ENCODE measurements around the gene ANKRD13C.

The ANKRD13C gene

GRCh38 chr1:70277875-70278274, 76.6 kb downstream of the ANKRD13C start:
- H3K36me3 ChIP-seq: peaks cover 73% of the 10 kb centered on the region
- H3K27me3 ChIP-seq: no peaks in the 10 kb centered on the region
- no peaks in the 10 kb centered on the region for H4K20me1 ChIP-seq
- no peak overlapping the region for H3K27ac ChIP-seq
- TF ChIP-seq Cebpa-rat (IDR thresholded peaks at IDR 0.05): no peak
- no peak overlapping the region for H3K4me2 ChIP-seq
- no peaks in the 10 kb centered on the region for H3K4me1 ChIP-seq
- no peak overlapping the region for H3K9ac ChIP-seq
- no peak overlapping the region for H3K4me3 ChIP-seq
- H3K9me3 ChIP-seq: no peaks in the 10 kb centered on the region

- Histone ChIP-seq H3K4me2 (no peak overlapping the region), H3K36me3 (peaks cover 41% of the 10 kb centered on the region), H3K9me3 (0 out of 2 replicates have a peak, but pooled peaks cover 9% of the 10 kb centered on the region), H4K20me1 (no peaks in the 10 kb centered on the region), H3K4me1 (no peaks in the 10 kb centered on the region), H3K9ac (no peak overlapping the region), H3K4me3 (no peak overlapping the region), H3K27me3 (no peaks in the 10 kb centered on the region), H3K27ac (no peak overlapping the region)
- no peak for TF ChIP-seq Cebpa-rat (IDR thresholded peaks at IDR 0.05)
Measured at GRCh38 chr1:70265946-70266345, 88.6 kb downstream of the ANKRD13C start.

GRCh38 chr1:70264839-70265238, 89.7 kb downstream of the ANKRD13C start:
- Histone ChIP-seq H3K4me2 (no peak overlapping the region), H3K27me3 (no peaks in the 10 kb centered on the region), H3K27ac (no peak overlapping the region), H3K4me3 (no peak overlapping the region), H3K4me1 (no peaks in the 10 kb centered on the region), H4K20me1 (no peaks in the 10 kb centered on the region), H3K36me3 (peaks cover 34% of the 10 kb centered on the region), H3K9me3 (0 out of 2 replicates have a peak, but pooled peaks cover 9% of the 10 kb centered on the region), H3K9ac (no peak overlapping the region)
- TF ChIP-seq Cebpa-rat (IDR thresholded peaks at IDR 0.05): no peak

GRCh38 chr1:70256664-70257063, 97.9 kb downstream of the ANKRD13C start:
- Histone ChIP-seq H3K4me1 (no peaks in the 10 kb centered on the region), H4K20me1 (peaks cover 7% of the 10 kb centered on the region), H3K4me3 (no peak overlapping the region), H3K9ac (no peak overlapping the region), H3K27ac (no peak overlapping the region), H3K9me3 (no peaks in the 10 kb centered on the region), H3K4me2 (no peak overlapping the region), H3K36me3 (peaks cover 16% of the 10 kb centered on the region; the same call in 1 of the 2 replicates), H3K27me3 (no peaks in the 10 kb centered on the region)
- TF ChIP-seq Cebpa-rat (IDR thresholded peaks at IDR 0.05): no peak

- Histone ChIP-seq H3K27ac (no peak overlapping the region), H3K4me3 (no peak overlapping the region), H3K36me3 (peaks cover 95% of the 10 kb centered on the region), H4K20me1 (peaks cover 86% of the 10 kb centered on the region), H3K9me3 (no peaks in the 10 kb centered on the region), H3K9ac (no peak overlapping the region), H3K4me1 (no peaks in the 10 kb centered on the region), H3K27me3 (no peaks in the 10 kb centered on the region), H3K4me2 (no peak overlapping the region)
- no peak for TF ChIP-seq Cebpa-rat (IDR thresholded peaks at IDR 0.05)
Measured at GRCh38 chr1:70248729-70249128, 105.8 kb downstream of the ANKRD13C start.

- Histone ChIP-seq H3K27ac (no peak overlapping the region), H3K36me3 (peaks cover 97% of the 10 kb centered on the region), H4K20me1 (peaks cover 96% of the 10 kb centered on the region), H3K27me3 (no peaks in the 10 kb centered on the region), H3K4me1 (no peaks in the 10 kb centered on the region), H3K9me3 (no peaks in the 10 kb centered on the region), H3K4me2 (no peak overlapping the region), H3K4me3 (no peak overlapping the region), H3K9ac (no peak overlapping the region)
- no peak for TF ChIP-seq Cebpa-rat (IDR thresholded peaks at IDR 0.05)
Measured at GRCh38 chr1:70247768-70248167, 106.8 kb downstream of the ANKRD13C start.

- no peak overlapping the region for H3K4me3 ChIP-seq
- no peaks in the 10 kb centered on the region for H3K9me3 ChIP-seq
- peaks cover 100% of the 10 kb centered on the region for H3K36me3 ChIP-seq
- TF ChIP-seq Cebpa-rat (IDR thresholded peaks at IDR 0.05): no peak
- H3K9ac ChIP-seq: no peak overlapping the region
- no peaks in the 10 kb centered on the region for H3K4me1 ChIP-seq
- no peaks in the 10 kb centered on the region for H3K27me3 ChIP-seq
- H3K27ac ChIP-seq: no peak overlapping the region
- H4K20me1 ChIP-seq: peaks cover 100% of the 10 kb centered on the region
- H3K4me2 ChIP-seq: no peak overlapping the region
Measured at GRCh38 chr1:70247122-70247521, 107.4 kb downstream of the ANKRD13C start.

- H3K27ac ChIP-seq: no peak overlapping the region
- no peak overlapping the region for H3K4me3 ChIP-seq
- peaks cover 98% of the 10 kb centered on the region for H3K36me3 ChIP-seq
- no peaks in the 10 kb centered on the region for H3K9me3 ChIP-seq
- H3K27me3 ChIP-seq: no peaks in the 10 kb centered on the region
- H3K9ac ChIP-seq: no peak overlapping the region
- H3K4me1 ChIP-seq: no peaks in the 10 kb centered on the region
- no peak for TF ChIP-seq Cebpa-rat (IDR thresholded peaks at IDR 0.05)
- H4K20me1 ChIP-seq: peaks cover 98% of the 10 kb centered on the region
- H3K4me2 ChIP-seq: no peak overlapping the region
Measured at GRCh38 chr1:70239940-70240339, 114.6 kb downstream of the ANKRD13C start.

GRCh38 chr1:70234733-70235132, 119.8 kb downstream of the ANKRD13C start:
- H3K27ac ChIP-seq: no peak overlapping the region
- no peak overlapping the region for H3K4me2 ChIP-seq
- peaks cover 98% of the 10 kb centered on the region for H4K20me1 ChIP-seq
- no peaks in the 10 kb centered on the region for H3K4me1 ChIP-seq
- peaks cover 95% of the 10 kb centered on the region for H3K36me3 ChIP-seq
- no peak for TF ChIP-seq Cebpa-rat (IDR thresholded peaks at IDR 0.05)
- no peak overlapping the region for H3K9ac ChIP-seq
- H3K4me3 ChIP-seq: no peak overlapping the region
- H3K27me3 ChIP-seq: no peaks in the 10 kb centered on the region
- H3K9me3 ChIP-seq: no peaks in the 10 kb centered on the region

- Histone ChIP-seq H4K20me1 (peaks cover 98% of the 10 kb centered on the region), H3K36me3 (peaks cover 89% of the 10 kb centered on the region), H3K9ac (no peak overlapping the region), H3K9me3 (no peaks in the 10 kb centered on the region), H3K4me2 (no peak overlapping the region), H3K4me1 (peaks cover 5% of the 10 kb centered on the region; the same call in 1 of the 2 replicates), H3K27me3 (no peaks in the 10 kb centered on the region), H3K4me3 (no peak overlapping the region), H3K27ac (no peak overlapping the region)
- no peak for TF ChIP-seq Cebpa-rat (IDR thresholded peaks at IDR 0.05)
Measured at GRCh38 chr1:70231475-70231874, 123.0 kb downstream of the ANKRD13C start.

GRCh38 chr1:70228670-70229069, 125.9 kb downstream of the ANKRD13C start:
- Histone ChIP-seq H3K36me3 (peaks cover 88% of the 10 kb centered on the region), H4K20me1 (peaks cover 100% of the 10 kb centered on the region), H3K9ac (no peak overlapping the region)

More at GRCh38 chr1:70228670-70229069, 125.9 kb downstream of the ANKRD13C start:
- no peak overlapping the region for H3K4me2 ChIP-seq
- peaks cover 11% of the 10 kb centered on the region for H3K4me1 ChIP-seq
- no peak overlapping the region for H3K27ac ChIP-seq
- TF ChIP-seq Cebpa-rat (IDR thresholded peaks at IDR 0.05): no peak
- H3K9me3 ChIP-seq: no peaks in the 10 kb centered on the region
- no peak overlapping the region for H3K4me3 ChIP-seq
- no peaks in the 10 kb centered on the region for H3K27me3 ChIP-seq

Measured in BLaER1 (cell line).